ENCODE measurements around the gene ZNF350.
"Not testable (repeated sequence)": the region's sequence is repeated elsewhere in the genome, so short reads cannot be mapped to it uniquely, and the experiment has no call there.

ZNF350 gene

GRCh38 chr19:51994048-51994644, 7.5 kb upstream of the ZNF350 start:
- Histone ChIP-seq H3K36me3 (peaks cover 56% of the 10 kb centered on the region), H3K27me3 (ENCODE audit: insufficient read depth, low read depth, severe bottlenecking) (no peaks in the 10 kb centered on the region), H3K9me3 (ENCODE audit: severe bottlenecking) (peaks cover 22% of the 10 kb centered on the region), H3K4me3 (ENCODE audit: low read depth, low read length) (no peak overlapping the region), H3K27ac (no peak overlapping the region)
- DNase-seq = no peak
- TF ChIP-seq CTCF (IDR thresholded peaks at IDR 0.05; ENCODE audit: low read depth, low read length) = no peak

GRCh38 chr19:51993422-51993821, 6.8 kb upstream of the ZNF350 start:
- no peak for TF ChIP-seq CTCF (IDR thresholded peaks at IDR 0.05; ENCODE audit: low read depth, low read length)
- Histone ChIP-seq H3K27ac (no peak overlapping the region), H3K27me3 (ENCODE audit: insufficient read depth, low read depth, severe bottlenecking) (no peaks in the 10 kb centered on the region), H3K9me3 (ENCODE audit: severe bottlenecking) (peaks cover 24% of the 10 kb centered on the region), H3K4me3 (ENCODE audit: low read depth, low read length) (no peak overlapping the region), H3K36me3 (peaks cover 49% of the 10 kb centered on the region)
- no peak for DNase-seq

GRCh38 chr19:51983361-51983760, 3.3 kb downstream of the ZNF350 start:
- no peak for DNase-seq
- H3K36me3 ChIP-seq = peaks cover 3% of the 10 kb centered on the region
- H3K27me3 ChIP-seq (ENCODE audit: insufficient read depth, low read depth, severe bottlenecking) = no peaks in the 10 kb centered on the region
- no peak overlapping the region for H3K4me3 ChIP-seq (ENCODE audit: low read depth, low read length)
- H3K9me3 ChIP-seq (ENCODE audit: severe bottlenecking) = no peaks in the 10 kb centered on the region
- H3K27ac ChIP-seq = no peak overlapping the region
- no peak for TF ChIP-seq CTCF (IDR thresholded peaks at IDR 0.05; ENCODE audit: low read depth, low read length)

GRCh38 chr19:51980926-51981325, 5.7 kb downstream of the ZNF350 start:
- not testable (repeated sequence) for H3K4me3 ChIP-seq (ENCODE audit: low read depth, low read length); H3K36me3 ChIP-seq; DNase-seq; H3K27me3 ChIP-seq (ENCODE audit: insufficient read depth, low read depth, severe bottlenecking); H3K9me3 ChIP-seq (ENCODE audit: severe bottlenecking); H3K27ac ChIP-seq

GRCh38 chr19:51980116-51980736, 6.4 kb downstream of the ZNF350 start:
- Histone ChIP-seq H3K36me3 (peaks cover 3% of the 10 kb centered on the region), H3K27ac (no peak overlapping the region), H3K27me3 (ENCODE audit: insufficient read depth, low read depth, severe bottlenecking) (no peaks in the 10 kb centered on the region), H3K9me3 (ENCODE audit: severe bottlenecking) (no peaks in the 10 kb centered on the region), H3K4me3 (ENCODE audit: low read depth, low read length) (no peak overlapping the region)
- no peak for DNase-seq
- no peak for TF ChIP-seq CTCF (IDR thresholded peaks at IDR 0.05; ENCODE audit: low read depth, low read length)

- Histone ChIP-seq H3K36me3 (peaks cover 14% of the 10 kb centered on the region), H3K27me3 (ENCODE audit: insufficient read depth, low read depth, severe bottlenecking) (no peaks in the 10 kb centered on the region), H3K4me3 (ENCODE audit: low read depth, low read length) (no peak overlapping the region), H3K27ac (no peak overlapping the region), H3K9me3 (ENCODE audit: severe bottlenecking) (no peaks in the 10 kb centered on the region)
- no peak for TF ChIP-seq CTCF (IDR thresholded peaks at IDR 0.05; ENCODE audit: low read depth, low read length)
- DNase-seq = no peak
Measured at GRCh38 chr19:51978882-51979281, 7.8 kb downstream of the ZNF350 start.
